Stomach (tissue), 9 donors: ENCODE data around the gene SH2D7. TPM values are rescaled to one million over a fixed set of nuclear protein-coding genes. Genes with fewer than 3 reads are reported as not detected.

Experiments
- DNase-seq, 2 donors: peaks; one replicate each; pipeline versions ENCODE4 v3.0.0 to v3.0.0-alpha.2; 2013 to 2019
- H3K27ac ChIP-seq, 5 donors: fragments of 200-600 bp in 4 of 5; sonication (generic) in 4 of 5; one replicate each; pipeline ENCODE4 v1.5.1; 2013 to 2019; ENCODE audit warnings: mild to moderate bottlenecking in 1 of 5, moderate library complexity in 1 of 5
- H3K27me3 ChIP-seq, 3 donors: fragments of 200-600 bp; sonication (generic); one replicate each; pipeline ENCODE4 v1.5.1; 2017 to 2019; ENCODE audit warnings: mixed run types in 1 of 3
- H3K36me3 ChIP-seq, 4 donors: fragments of 200-600 bp; sonication (generic); 1 replicate in 3 of 4; 2 replicates in 1 of 4; pipeline ENCODE4 v1.5.1; 2016 to 2019
- H3K4me1 ChIP-seq, 4 donors: fragments of 200-600 bp; sonication (generic); one replicate each; pipeline ENCODE4 v1.5.1; 2016 to 2019
- H3K4me3 ChIP-seq, 4 donors: fragments of 200-600 bp; sonication (generic) in 3 of 4; one replicate each; pipeline ENCODE4 v1.5.1; 2016 to 2019; ENCODE audit warnings: mild to moderate bottlenecking in 1 of 4
- H3K9me3 ChIP-seq, 4 donors: fragments of 200-600 bp; sonication (generic); one replicate each; pipeline ENCODE4 v1.5.1; 2016 to 2019
- CTCF ChIP-seq, 7 experiments: fragments of 450-650 bp in 4 of 7; fragments of 200-600 bp in 3 of 7; sonication (generic) in 3 of 7; IDR thresholded peaks; one replicate each; pipeline ENCODE4 v1.5.1; 2016 to 2019; ENCODE audit warnings: antibody characterized with exemption in 7 of 7, control low read depth in 2 of 7, mild to moderate bottlenecking in 1 of 7
- EP300 ChIP-seq: sonication (generic); formaldehyde crosslinking; IDR thresholded peaks from one replicate; pipeline ENCODE4 v1.6.1; 2017; ENCODE audit warnings: antibody characterized with exemption
- POLR2A ChIP-seq, 4 donors: fragments of 450-650 bp; IDR thresholded peaks; one replicate each; pipeline ENCODE4 v1.6.1; 2016; ENCODE audit warnings: antibody characterized with exemption in 4 of 4, control low read depth in 2 of 4, mild to moderate bottlenecking in 1 of 4, moderate library complexity in 1 of 4
- POLR2AphosphoS5 ChIP-seq, 3 donors: sonication (generic); formaldehyde crosslinking; IDR thresholded peaks; one replicate each; pipeline ENCODE4 v1.6.1; 2016; ENCODE audit warnings: antibody characterized with exemption in 3 of 3
- whole genome bisulfite sequencing, 5 donors: extraction: QIAGEN DNeasy Blood & Tissue Kit in 3 of 5; methylation state at CpG; one replicate each; pipeline versions ENCODE4 v1.1.5 to v1.1.7; 2013 to 2018; 5-methylcytosine and 5-hydroxymethylcytosine counted together
- intact Hi-C: fragments of 100-400 bp; cut with DNase I; formaldehyde crosslinking; loops from one replicate; pipeline ENCODE4 v1.15.1; 2023; ENCODE audit warnings: low total_unique reads
- polyA plus RNA-seq, 3 donors: library from polyadenylated mRNA; stranded (reverse); fragments of 200-250 nt; gene quantifications; one replicate each; pipeline ENCODE4 v1.2.3, GENCODE V29; 2013
- total RNA-seq, 5 donors: library from RNA; depleted of rRNA; stranded (reverse); fragments of >200 nt; gene quantifications; one replicate each; pipeline versions ENCODE4 v1.1.0 to v1.2.3, GENCODE V29; 2014 to 2016
- donor health status: healthy with polysubstance abuse.
- donor health status: Bipolar disorder and iron deficiency.
- donor health status: healthy.

SH2D7 gene
- total and polyA plus RNA-seq, 8 donors: 0.29 to 0.45 TPM; not detected in 6

GRCh38 chr15:78097667-78098066 is 5.3 kb downstream of the SH2D7 start:
- intact Hi-C loops: no loop called here

DNA sequence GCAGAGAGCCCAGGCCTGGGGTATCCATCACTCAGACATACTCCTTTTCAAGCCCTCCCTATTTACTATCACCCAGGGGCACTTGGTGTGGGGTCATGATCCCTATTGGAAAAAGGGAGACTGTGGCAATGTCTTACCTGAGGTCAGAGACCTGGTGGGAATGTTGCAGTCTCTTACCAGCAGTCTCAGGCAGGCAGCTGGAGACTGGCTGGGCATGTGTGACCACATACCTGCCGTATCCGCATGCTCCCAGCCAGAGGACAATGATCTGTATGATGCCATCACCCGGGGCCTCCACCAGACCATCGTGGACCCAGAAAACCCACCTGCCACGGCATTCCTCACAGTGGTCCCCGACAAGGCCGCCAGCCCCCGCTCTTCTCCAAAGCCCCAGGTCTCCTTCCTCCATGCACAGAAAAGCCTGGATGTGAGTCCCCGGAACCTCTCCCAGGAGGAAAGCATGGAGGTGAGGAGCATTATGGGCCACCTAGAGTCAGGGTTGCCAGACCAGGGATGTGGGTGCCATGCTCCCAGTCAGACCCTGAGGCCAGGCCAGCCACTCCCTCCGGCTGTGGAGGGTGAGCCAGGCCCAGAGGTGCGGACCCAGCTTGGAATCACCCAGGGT is 5.9 kb downstream of the SH2D7 start:
- peaks cover 3 to 12% (median 5%) of the 10 kb centered on the region in 4 donors for H3K4me1 ChIP-seq
- no peaks in the 10 kb centered on the region for H3K9me3 ChIP-seq
- no peaks in the 10 kb centered on the region for H3K27me3 ChIP-seq
- TF ChIP-seq POLR2A (IDR thresholded peaks at IDR 0.05) (no peak), CTCF (IDR thresholded peaks at IDR 0.05) (no peak), POLR2AphosphoS5 (IDR thresholded peaks at IDR 0.05) (no peak), EP300 (no peak)
- no peak overlapping the region for H3K27ac ChIP-seq
- intact Hi-C loops: no loop called here
- no peaks in the 10 kb centered on the region for H3K36me3 ChIP-seq
- H3K4me3 ChIP-seq: no peak overlapping the region
- WGBS, 5 donors: 88 to 96% (median 95%) methylated on average over 9 to 11 of the region's 11 CpGs
- no peak for DNase-seq

More at GRCh38 chr15:78097667-78098066, 5.3 kb downstream of the SH2D7 start:
- Histone ChIP-seq H3K4me3 (no peak overlapping the region), H3K27me3 (no peaks in the 10 kb centered on the region), H3K4me1 (peaks cover 3 to 13% (median 10%) of the 10 kb centered on the region in 4 donors), H3K27ac (no peak overlapping the region), H3K36me3 (no peaks in the 10 kb centered on the region), H3K9me3 (no peaks in the 10 kb centered on the region)
- no peak for TF ChIP-seq EP300
- no peak for TF ChIP-seq POLR2AphosphoS5 (IDR thresholded peaks at IDR 0.05)
- no peak for DNase-seq
- WGBS, 5 donors: 69 to 94% (median 92%) methylated on average over 3 to 9 of the region's 9 CpGs

- Histone ChIP-seq H3K27ac (no peak overlapping the region), H3K4me1 (peaks cover 0 to 33% (median 1%) of the 10 kb centered on the region in 4 donors), H3K27me3 (no peaks in the 10 kb centered on the region), H3K4me3 (no peak overlapping the region), H3K36me3 (no peaks in the 10 kb centered on the region), H3K9me3 (no peaks in the 10 kb centered on the region)
- DNase-seq: no peak
- intact Hi-C loops: no loop called here
- no peak for TF ChIP-seq EP300
- no peak for TF ChIP-seq CTCF (IDR thresholded peaks at IDR 0.05)
- no peak for TF ChIP-seq POLR2AphosphoS5 (IDR thresholded peaks at IDR 0.05)
- WGBS, 5 donors: 70 to 94% (median 91%) methylated on average over 2 of the region's 2 CpGs
Observed at GRCh38 chr15:78100886-78101285, 8.5 kb downstream of the SH2D7 start.

GRCh38 chr15:78101423-78102105 is 9.2 kb downstream of the SH2D7 start:
- no peak overlapping the region for H3K27ac ChIP-seq
- H3K27me3 ChIP-seq: no peaks in the 10 kb centered on the region
- H3K4me3 ChIP-seq: no peak overlapping the region
- DNase-seq: no peak
- no peaks in the 10 kb centered on the region for H3K9me3 ChIP-seq
- peaks cover 0 to 36% (median 2%) of the 10 kb centered on the region in 4 donors for H3K4me1 ChIP-seq
- no peaks in the 10 kb centered on the region for H3K36me3 ChIP-seq
- WGBS, 5 donors: 91 to 97% (median 95%) methylated on average over 4 to 5 of the region's 5 CpGs
- intact Hi-C loops: no loop called here
- no peak for TF ChIP-seq POLR2A (IDR thresholded peaks at IDR 0.05)
- no peak for TF ChIP-seq POLR2AphosphoS5 (IDR thresholded peaks at IDR 0.05)
- no peak for TF ChIP-seq EP300
- TF ChIP-seq CTCF (IDR thresholded peaks at IDR 0.05): no peak

DNA sequence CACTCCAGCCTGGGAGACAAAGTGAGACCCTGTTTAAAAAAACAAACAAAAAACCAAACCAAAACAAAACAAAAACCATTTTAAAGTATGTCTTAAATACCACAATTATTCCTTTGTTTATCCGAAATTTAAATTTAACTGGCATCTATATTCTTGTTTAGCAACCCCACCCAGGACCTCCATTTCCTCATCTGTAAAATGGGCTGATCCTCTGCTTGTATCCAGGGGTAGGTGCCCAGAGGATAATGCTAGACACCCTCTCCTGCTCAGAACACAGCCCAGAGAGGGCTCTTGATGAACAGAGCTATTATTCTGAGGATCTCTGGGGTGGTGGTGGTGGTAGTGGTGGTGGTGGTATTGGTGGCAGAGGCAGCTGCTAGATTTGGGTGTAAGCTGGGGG is 9.8 kb downstream of the SH2D7 start:
- no peaks in the 10 kb centered on the region for H3K36me3 ChIP-seq
- H3K4me3 ChIP-seq: no peak overlapping the region
- intact Hi-C loops: no loop called here
- H3K27ac ChIP-seq: peak overlapping the region in 1 of 5 donors; percentile 62
- no peaks in the 10 kb centered on the region for H3K9me3 ChIP-seq
- WGBS, 5 donors: 83 to 93% (median 85%) methylated on average over 1 of the region's 1 CpG
- peaks cover 0 to 36% (median 2%) of the 10 kb centered on the region in 4 donors for H3K4me1 ChIP-seq
- H3K27me3 ChIP-seq: no peaks in the 10 kb centered on the region
- DNase-seq: no peak
- TF ChIP-seq CTCF (IDR thresholded peaks at IDR 0.05) (no peak), POLR2A (IDR thresholded peaks at IDR 0.05) (no peak), EP300 (no peak), POLR2AphosphoS5 (IDR thresholded peaks at IDR 0.05) (no peak)
